GM21737 (cell line): Measurements from ENCODE around the gene SPNS1.
"Not testable (repeated sequence)": the region's sequence is repeated elsewhere in the genome, so short reads cannot be mapped to it uniquely, and the experiment has no call there.

Source experiments
- ATAC-seq: cut with Tn5 transposase; IDR thresholded peaks from one replicate; pipeline ENCODE4 v1.9.1; 2021; ENCODE audit warnings: mild to moderate bottlenecking, moderate library complexity; ENCODE audit not compliant: unreplicated experiment

Gene SPNS1

GRCh38 chr16:28974437-28975157 lies at the start of gene SPNS1:
SPNS1 (plus strand) TSS chr16:28974778; CDS start chr16:28975152, 374 bp downstream.
- ATAC-seq = peak; percentile 77

GRCh38 chr16:28925386-28926228 lies 49.0 kb upstream of the SPNS1 start:
- peak; percentile 27 for ATAC-seq

- ATAC-seq = not testable (repeated sequence)
Measured at GRCh38 chr16:28926284-28926683, 48.3 kb upstream of the SPNS1 start.

GRCh38 chr16:28927815-28928214 lies 46.8 kb upstream of the SPNS1 start:
- ATAC-seq = no peak

- ATAC-seq = no peak
Measured at GRCh38 chr16:28930203-28930602, 44.4 kb upstream of the SPNS1 start.

GRCh38 chr16:28930652-28931051 lies 43.9 kb upstream of the SPNS1 start:
- ATAC-seq = peak; percentile 40

GRCh38 chr16:28931801-28932225 lies 42.8 kb upstream of the SPNS1 start, which contains the start of gene CD19:
CD19 (plus strand) TSS chr16:28931971; CDS start chr16:28932001, 30 bp downstream.
- no peak for ATAC-seq

- no peak for ATAC-seq
Measured at GRCh38 chr16:28932339-28933141, 42.0 kb upstream of the SPNS1 start.

GRCh38 chr16:28933171-28933570 lies 41.4 kb upstream of the SPNS1 start:
- no peak for ATAC-seq

- ATAC-seq = no peak
Measured at GRCh38 chr16:28935346-28935745, 39.2 kb upstream of the SPNS1 start.

GRCh38 chr16:28935924-28936783 lies 38.4 kb upstream of the SPNS1 start:
- peak; percentile 70 for ATAC-seq

GRCh38 chr16:28936784-28937155 lies 37.8 kb upstream of the SPNS1 start:
- no peak for ATAC-seq

- no peak for ATAC-seq
Measured at GRCh38 chr16:28937222-28937876, 37.2 kb upstream of the SPNS1 start.

- no peak for ATAC-seq
Measured at GRCh38 chr16:28938721-28939120, 35.9 kb upstream of the SPNS1 start.

GRCh38 chr16:28939825-28940224 lies 34.8 kb upstream of the SPNS1 start:
- ATAC-seq = not testable (repeated sequence)

GRCh38 chr16:28943281-28943680 lies 31.3 kb upstream of the SPNS1 start:
- no peak for ATAC-seq

GRCh38 chr16:28946681-28947080 lies 27.9 kb upstream of the SPNS1 start:
- no peak for ATAC-seq

GRCh38 chr16:28950648-28951409 lies 23.7 kb upstream of the SPNS1 start, which contains the start of gene NFATC2IP:
NFATC2IP (plus strand) TSS chr16:28950937; CDS start chr16:28951012, 75 bp downstream.
- peak; percentile 89 for ATAC-seq
